ENCODE data around the gene PCGF6.

GRCh38 chr10:103254113-103254512, 96.8 kb downstream of the PCGF6 start:
- TF ChIP-seq CTCF (IDR thresholded peaks at IDR 0.05) (no peak), POLR2AphosphoS5 (IDR thresholded peaks at IDR 0.05) (no peak)

Data from upper lobe of left lung (tissue), 4 donors.